Tibial artery (tissue), 4 donors: ENCODE results near the gene SNX5.

Experiments used
- DNase-seq, 2 donors: peaks; one replicate each; pipeline ENCODE4 v3.0.0-alpha.2; 2019
- H3K27ac ChIP-seq, 2 donors: fragments of 200-600 bp; sonication (generic) in 1 of 2; 1 replicate in 1 of 2; 2 replicates in 1 of 2; pipeline ENCODE4 v1.5.1; 2018 to 2019; ENCODE audit warnings: mild to moderate bottlenecking in 1 of 2
- H3K27me3 ChIP-seq, 2 donors: fragments of 200-600 bp; sonication (generic) in 1 of 2; one replicate each; pipeline versions ENCODE4 v1.5.1 to v1.6.0; 2016 to 2019
- H3K36me3 ChIP-seq, 3 donors: fragments of 200-600 bp; sonication (generic) in 2 of 3; one replicate each; pipeline ENCODE4 v1.5.1; 2016 to 2019; ENCODE audit warnings: mild to moderate bottlenecking in 2 of 3
- H3K4me1 ChIP-seq, 4 donors: fragments of 200-600 bp; sonication (generic) in 2 of 4; 1 replicate in 3 of 4; 2 replicates in 1 of 4; pipeline ENCODE4 v1.5.1; 2016 to 2019
- H3K4me3 ChIP-seq, 2 donors: fragments of 200-600 bp; sonication (generic) in 1 of 2; 1 replicate in 1 of 2; 2 replicates in 1 of 2; pipeline ENCODE4 v1.5.1; 2018 to 2019; ENCODE audit warnings: mild to moderate bottlenecking in 2 of 2
- H3K9me3 ChIP-seq, 3 donors: fragments of 200-600 bp; sonication (generic) in 1 of 3; one replicate each; pipeline ENCODE4 v1.5.1; 2016 to 2019
- CTCF ChIP-seq, 2 experiments: fragments of 200-600 bp in 1 of 2; fragments of 450-650 bp in 1 of 2; IDR thresholded peaks; one replicate each; pipeline ENCODE4 v1.5.1; 2017 to 2019; ENCODE audit warnings: antibody characterized with exemption in 2 of 2, mild to moderate bottlenecking in 1 of 2, moderate library complexity in 1 of 2
- intact Hi-C: fragments of 100-400 bp; cut with DNase I; formaldehyde crosslinking; loops from one replicate; pipeline ENCODE4 v1.15.0; 2023; ENCODE audit warnings: low total_unique reads

SNX5 gene

GRCh38 chr20:17941087-17941825, 27.3 kb downstream of the SNX5 start:
- intact Hi-C loops: no loop called here
- Histone ChIP-seq H3K36me3 (peaks cover 49 to 55% (median 50%) of the 10 kb centered on the region in 3 donors), H3K4me3 (no peak overlapping the region), H3K27ac (no peak overlapping the region), H3K9me3 (no peaks in the 10 kb centered on the region), H3K4me1 (peaks cover 0 to 32% (median 28%) of the 10 kb centered on the region in 4 donors), H3K27me3 (no peaks in the 10 kb centered on the region)
- TF ChIP-seq CTCF (IDR thresholded peaks at IDR 0.05): no peak
- DNase-seq: no peak

GRCh38 chr20:17940224-17940971, 28.2 kb downstream of the SNX5 start:
- Histone ChIP-seq H3K9me3 (no peaks in the 10 kb centered on the region), H3K4me1 (peaks cover 0 to 37% (median 33%) of the 10 kb centered on the region in 4 donors), H3K36me3 (peaks cover 40 to 46% (median 42%) of the 10 kb centered on the region in 3 donors), H3K27me3 (no peaks in the 10 kb centered on the region), H3K4me3 (no peak overlapping the region), H3K27ac (no peak overlapping the region)
- no peak for DNase-seq
- no peak for TF ChIP-seq CTCF (IDR thresholded peaks at IDR 0.05)
- intact Hi-C loops: no loop called here

- Histone ChIP-seq H3K4me1 (peaks cover 0 to 37% (median 33%) of the 10 kb centered on the region in 4 donors), H3K36me3 (peaks cover 33 to 39% (median 35%) of the 10 kb centered on the region in 3 donors), H3K4me3 (no peak overlapping the region), H3K9me3 (no peaks in the 10 kb centered on the region), H3K27ac (peak overlapping the region; percentile 61 to 67), H3K27me3 (no peaks in the 10 kb centered on the region)
- intact Hi-C loops: loop anchor here (10.0 kb wide), 1 partner anchor 435 kb away; no protein-coding TSS in a partner anchor
- DNase-seq: no peak
- no peak for TF ChIP-seq CTCF (IDR thresholded peaks at IDR 0.05)
Observed at GRCh38 chr20:17939622-17940223, 28.9 kb downstream of the SNX5 start.

GRCh38 chr20:17938871-17939619, 29.5 kb downstream of the SNX5 start:
- Histone ChIP-seq H3K4me3 (no peak overlapping the region), H3K27ac (peak overlapping the region; percentile 61 to 67), H3K9me3 (no peaks in the 10 kb centered on the region), H3K27me3 (no peaks in the 10 kb centered on the region), H3K36me3 (peaks cover 28 to 33% (median 29%) of the 10 kb centered on the region in 3 donors), H3K4me1 (peaks cover 0 to 37% (median 33%) of the 10 kb centered on the region in 4 donors)
- intact Hi-C loops: loop anchor here (10.0 kb wide), 1 partner anchor 434 kb away; no protein-coding TSS in a partner anchor
- peak; percentile 58 to 83 for DNase-seq
- TF ChIP-seq CTCF (IDR thresholded peaks at IDR 0.05): peak; percentile 86 to 90
